GM19328 (cell line): Measurements from ENCODE around the gene FAM13A.
"Not testable (repeated sequence)": the region's sequence is repeated elsewhere in the genome, so short reads cannot be mapped to it uniquely, and the experiment has no call there.

Experiments used
- ATAC-seq: cut with Tn5 transposase; IDR thresholded peaks from one replicate; pipeline ENCODE4 v1.9.1; 2021; ENCODE audit warnings: mild to moderate bottlenecking, moderate library complexity; ENCODE audit not compliant: unreplicated experiment

FAM13A gene

GRCh38 chr4:88964450-88964849 is 92.5 kb downstream of the FAM13A start:
- no peak for ATAC-seq

- no peak for ATAC-seq
Measured at GRCh38 chr4:88963817-88964216, 93.2 kb downstream of the FAM13A start.

- ATAC-seq = no peak
Measured at GRCh38 chr4:88962396-88962795, 94.6 kb downstream of the FAM13A start.

- ATAC-seq = no peak
Measured at GRCh38 chr4:88960576-88960975, 96.4 kb downstream of the FAM13A start.

- no peak for ATAC-seq
Measured at GRCh38 chr4:88958080-88958479, 98.9 kb downstream of the FAM13A start.

- ATAC-seq = no peak
Measured at GRCh38 chr4:88957570-88957969, 99.4 kb downstream of the FAM13A start.

GRCh38 chr4:88955580-88956380 is 101.2 kb downstream of the FAM13A start:
- no peak for ATAC-seq

- ATAC-seq = no peak
Measured at GRCh38 chr4:88953400-88953799, 103.6 kb downstream of the FAM13A start.

GRCh38 chr4:88952081-88952480 is 104.9 kb downstream of the FAM13A start:
- ATAC-seq = no peak

GRCh38 chr4:88949605-88950004 is 107.4 kb downstream of the FAM13A start:
- no peak for ATAC-seq

GRCh38 chr4:88940506-88940905 is 116.5 kb downstream of the FAM13A start:
- no peak for ATAC-seq

- ATAC-seq = no peak
Measured at GRCh38 chr4:88939697-88940096, 117.3 kb downstream of the FAM13A start.

- no peak for ATAC-seq
Measured at GRCh38 chr4:88938138-88938537, 118.8 kb downstream of the FAM13A start.

- no peak for ATAC-seq
Measured at GRCh38 chr4:88937081-88937480, 119.9 kb downstream of the FAM13A start.

GRCh38 chr4:88933414-88934160 is 123.4 kb downstream of the FAM13A start:
- no peak for ATAC-seq

GRCh38 chr4:88928852-88929251 is 128.1 kb downstream of the FAM13A start:
- no peak for ATAC-seq

- no peak for ATAC-seq
Measured at GRCh38 chr4:88927420-88927819, 129.6 kb downstream of the FAM13A start.

GRCh38 chr4:88919056-88919455 is 137.9 kb downstream of the FAM13A start:
- ATAC-seq = no peak

GRCh38 chr4:88913181-88913580 is 143.8 kb downstream of the FAM13A start:
- not testable (repeated sequence) for ATAC-seq

- no peak for ATAC-seq
Measured at GRCh38 chr4:88911246-88912212, 145.5 kb downstream of the FAM13A start.

- ATAC-seq = no peak
Measured at GRCh38 chr4:88910101-88910500, 146.9 kb downstream of the FAM13A start.
